Peyer's patch (tissue), 4 donors: ENCODE results near the gene HYKK. TPM values are rescaled to one million over a fixed set of nuclear protein-coding genes. Genes with fewer than 3 reads are reported as not detected.
"Not testable (repeated sequence)": the region's sequence is repeated elsewhere in the genome, so short reads cannot be mapped to it uniquely, and the experiment has no call there.

Experiments
- DNase-seq, 3 donors: peaks; one replicate each; pipeline ENCODE4 v3.0.0-alpha.2; 2017 to 2019
- H3K27ac ChIP-seq, 4 donors: fragments of 200-600 bp; sonication (generic); one replicate each; pipeline ENCODE4 v1.5.1; 2016 to 2019
- H3K27me3 ChIP-seq, 2 donors: fragments of 200-600 bp; sonication (generic); one replicate each; pipeline ENCODE4 v1.5.1; 2019
- H3K36me3 ChIP-seq, 3 donors: fragments of 200-600 bp; sonication (generic); one replicate each; pipeline ENCODE4 v1.5.1; 2016 to 2019
- H3K4me1 ChIP-seq, 4 donors: fragments of 200-600 bp; sonication (generic); one replicate each; pipeline ENCODE4 v1.5.1; 2016 to 2019
- H3K4me3 ChIP-seq, 4 donors: fragments of 200-600 bp; sonication (generic); 1 replicate in 3 of 4; 2 replicates in 1 of 4; pipeline ENCODE4 v1.5.1; 2016 to 2019; ENCODE audit warnings: mild to moderate bottlenecking in 1 of 4
- H3K9me3 ChIP-seq, 4 donors: fragments of 200-600 bp; sonication (generic); one replicate each; pipeline ENCODE4 v1.5.1; 2016 to 2019; ENCODE audit warnings: mild to moderate bottlenecking in 1 of 4
- POLR2A ChIP-seq, 2 donors: fragments of 450-650 bp; IDR thresholded peaks; one replicate each; pipeline ENCODE4 v1.5.1; 2017; ENCODE audit warnings: antibody characterized with exemption in 2 of 2, mild to moderate bottlenecking in 2 of 2, moderate library complexity in 2 of 2
- total RNA-seq, 4 donors: library from RNA; depleted of rRNA; stranded (reverse); fragments of >200 nt; gene quantifications; one replicate each; pipeline ENCODE4 v1.1.0, GENCODE V29; 2016
- TF ChIP-seq, protein P1 (sequence below), 6 experiments: fragments of 450-650 bp in 4 of 6; fragments of 200-600 bp in 2 of 6; sonication (generic) in 1 of 6; IDR thresholded peaks; one replicate each; pipeline ENCODE4 v1.5.1; 2017 to 2019; ENCODE audit warnings: antibody characterized with exemption in 6 of 6, mild to moderate bottlenecking in 3 of 6, moderate library complexity in 1 of 6

HYKK gene
- total RNA-seq, 4 donors from 2014 or later = 12.4 to 32.9 (median 26.8) TPM

DNA sequence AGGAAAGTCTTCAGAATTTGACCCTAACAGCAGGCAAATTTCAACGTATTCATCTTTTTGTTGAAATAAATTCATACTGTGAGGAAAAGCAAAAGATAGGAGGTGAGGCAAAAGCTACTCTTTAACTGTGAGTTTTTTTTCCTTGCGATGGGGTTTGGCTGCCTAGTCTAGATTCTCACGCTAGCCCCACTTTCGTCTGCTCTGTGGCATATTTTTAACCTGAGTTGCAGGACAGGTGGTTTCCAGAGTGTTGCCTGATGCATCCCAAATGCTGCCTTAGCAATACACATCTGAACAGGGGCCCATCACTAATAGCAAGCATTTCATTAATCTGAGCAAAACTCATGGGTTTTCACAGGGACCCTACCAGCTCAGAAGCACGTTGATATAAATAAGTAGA lies 44.5 kb downstream of the HYKK start:
- Histone ChIP-seq H3K9me3 (no peaks in the 10 kb centered on the region), H3K4me3 (no peak overlapping the region), H3K27me3 (no peaks in the 10 kb centered on the region), H3K4me1 (no peaks in the 10 kb centered on the region), H3K27ac (no peak overlapping the region), H3K36me3 (peaks cover 0 to 36% (median 0%) of the 10 kb centered on the region in 3 donors)
- TF ChIP-seq, protein P1, sequence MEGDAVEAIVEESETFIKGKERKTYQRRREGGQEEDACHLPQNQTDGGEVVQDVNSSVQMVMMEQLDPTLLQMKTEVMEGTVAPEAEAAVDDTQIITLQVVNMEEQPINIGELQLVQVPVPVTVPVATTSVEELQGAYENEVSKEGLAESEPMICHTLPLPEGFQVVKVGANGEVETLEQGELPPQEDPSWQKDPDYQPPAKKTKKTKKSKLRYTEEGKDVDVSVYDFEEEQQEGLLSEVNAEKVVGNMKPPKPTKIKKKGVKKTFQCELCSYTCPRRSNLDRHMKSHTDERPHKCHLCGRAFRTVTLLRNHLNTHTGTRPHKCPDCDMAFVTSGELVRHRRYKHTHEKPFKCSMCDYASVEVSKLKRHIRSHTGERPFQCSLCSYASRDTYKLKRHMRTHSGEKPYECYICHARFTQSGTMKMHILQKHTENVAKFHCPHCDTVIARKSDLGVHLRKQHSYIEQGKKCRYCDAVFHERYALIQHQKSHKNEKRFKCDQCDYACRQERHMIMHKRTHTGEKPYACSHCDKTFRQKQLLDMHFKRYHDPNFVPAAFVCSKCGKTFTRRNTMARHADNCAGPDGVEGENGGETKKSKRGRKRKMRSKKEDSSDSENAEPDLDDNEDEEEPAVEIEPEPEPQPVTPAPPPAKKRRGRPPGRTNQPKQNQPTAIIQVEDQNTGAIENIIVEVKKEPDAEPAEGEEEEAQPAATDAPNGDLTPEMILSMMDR (IDR thresholded peaks at IDR 0.05) = no peak
- no peak for TF ChIP-seq POLR2A (IDR thresholded peaks at IDR 0.05)
- no peak for DNase-seq

GRCh38 chr15:78552597-78552996 lies 45.2 kb downstream of the HYKK start:
- Histone ChIP-seq H3K27me3 (no peaks in the 10 kb centered on the region), H3K4me1 (no peaks in the 10 kb centered on the region), H3K27ac (no peak overlapping the region), H3K9me3 (no peaks in the 10 kb centered on the region), H3K36me3 (peaks cover 0 to 29% (median 0%) of the 10 kb centered on the region in 3 donors), H3K4me3 (no peak overlapping the region)
- DNase-seq = no peak
- TF ChIP-seq, protein P1 (IDR thresholded peaks at IDR 0.05) = no peak
- no peak for TF ChIP-seq POLR2A (IDR thresholded peaks at IDR 0.05)

- H3K27ac ChIP-seq, H3K27me3 ChIP-seq, DNase-seq, H3K4me1 ChIP-seq, H3K4me3 ChIP-seq, H3K36me3 ChIP-seq, H3K9me3 ChIP-seq: not testable (repeated sequence)
Observed at GRCh38 chr15:78560201-78560600, 52.8 kb downstream of the HYKK start.

DNA sequence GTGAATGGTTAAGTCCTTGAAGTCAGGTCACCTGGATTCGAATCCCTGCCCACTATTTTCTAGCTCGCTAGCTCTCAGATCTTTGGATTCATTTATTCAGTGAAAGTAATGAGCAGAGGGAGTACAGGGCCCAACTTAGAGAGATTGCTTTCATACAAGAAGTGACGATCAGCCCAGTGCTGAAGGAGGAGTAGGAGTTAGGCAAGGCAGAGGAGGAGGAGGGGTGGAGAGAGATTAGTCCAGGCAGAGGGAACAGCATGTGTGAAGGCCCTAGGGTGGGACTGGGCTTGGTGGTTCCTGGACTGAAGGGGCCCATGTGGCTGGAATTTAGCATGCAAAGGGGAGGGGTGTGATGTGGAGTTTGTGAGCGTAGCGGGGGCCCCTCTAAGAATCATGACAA lies 54.1 kb downstream of the HYKK start:
- no peak for DNase-seq

GRCh38 chr15:78563092-78563491 lies 55.7 kb downstream of the HYKK start:
- H3K36me3 ChIP-seq = no peaks in the 10 kb centered on the region
- peaks cover 0 to 17% (median 2%) of the 10 kb centered on the region in 4 donors for H3K4me1 ChIP-seq
- no peak for TF ChIP-seq POLR2A (IDR thresholded peaks at IDR 0.05)
- TF ChIP-seq, protein P1 (IDR thresholded peaks at IDR 0.05) = no peak
- H3K4me3 ChIP-seq = no peak overlapping the region
- no peaks in the 10 kb centered on the region for H3K27me3 ChIP-seq
- DNase-seq = no peak
- no peak overlapping the region for H3K27ac ChIP-seq
- no peaks in the 10 kb centered on the region for H3K9me3 ChIP-seq

More for the DNA sequence above, 54.1 kb downstream of the HYKK start:
- H3K27me3 ChIP-seq = no peaks in the 10 kb centered on the region
- peaks cover 0 to 14% (median 2%) of the 10 kb centered on the region in 4 donors for H3K4me1 ChIP-seq
- TF ChIP-seq, protein P1 (IDR thresholded peaks at IDR 0.05) = no peak
- no peak for TF ChIP-seq POLR2A (IDR thresholded peaks at IDR 0.05)
- no peak overlapping the region for H3K27ac ChIP-seq
- H3K4me3 ChIP-seq = no peak overlapping the region
- no peaks in the 10 kb centered on the region for H3K36me3 ChIP-seq
- no peaks in the 10 kb centered on the region for H3K9me3 ChIP-seq

GRCh38 chr15:78564743-78565096 lies 57.3 kb downstream of the HYKK start:
- peaks cover 0 to 17% (median 2%) of the 10 kb centered on the region in 4 donors for H3K4me1 ChIP-seq
- peak overlapping the region in 3 of 4 donors; percentile 61 to 80 (median 75) for H3K27ac ChIP-seq
- no peaks in the 10 kb centered on the region for H3K36me3 ChIP-seq
- TF ChIP-seq, protein P1 (IDR thresholded peaks at IDR 0.05) = no peak
- TF ChIP-seq POLR2A (IDR thresholded peaks at IDR 0.05) = no peak
- no peak for DNase-seq
- no peaks in the 10 kb centered on the region for H3K27me3 ChIP-seq
- H3K4me3 ChIP-seq = peak overlapping the region in 3 of 4 donors; percentile 69 to 93 (median 89)
- H3K9me3 ChIP-seq = no peaks in the 10 kb centered on the region
